NCI-H748 (cell line): ENCODE measurements around the gene TNXB.
A peak's percentile ranks its signal among the peaks of the same experiment; 100 is the strongest.
"Not testable (repeated sequence)": the region's sequence is repeated elsewhere in the genome, so short reads cannot be mapped to it uniquely, and the experiment has no call there.

Experiments
- DNase-seq: peaks from one replicate; lab custom pipeline; 2025; ENCODE audit not compliant: unreplicated experiment; lab: John Stamatoyannopoulos, UW

The TNXB gene

GRCh38 chr6:32109114-32109764, at the start of gene TNXB:
Gene TNXB, minus strand, starts transcription at chr6:32109338. Its CDS starts 11,140 bp downstream, at chr6:32098198.
- no peak for DNase-seq

- DNase-seq = no peak
Measured at GRCh38 chr6:32158052-32158451, 48.9 kb upstream of the TNXB start.

DNA sequence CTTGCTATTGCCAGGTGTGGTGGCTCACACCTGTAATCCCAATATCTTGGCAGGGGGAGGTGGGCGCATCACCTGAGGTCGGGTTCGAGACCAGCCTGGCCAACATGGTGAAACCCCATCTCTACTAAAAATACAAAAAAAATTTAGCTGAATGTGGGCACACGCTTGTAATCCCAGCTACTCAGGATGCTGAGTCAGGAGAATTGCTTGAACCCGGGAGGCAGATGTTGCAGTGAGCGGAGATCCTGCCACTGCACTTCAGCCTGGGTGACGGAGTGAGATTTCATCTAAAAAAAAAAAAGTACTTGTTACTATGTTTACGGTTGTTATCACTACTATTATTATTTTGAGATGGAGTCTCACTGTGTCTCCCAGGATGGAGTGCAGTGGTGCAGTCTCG, 47.8 kb upstream of the TNXB start:
- DNase-seq = no peak

GRCh38 chr6:32154514-32155161, 45.5 kb upstream of the TNXB start:
- peak; percentile 88 for DNase-seq

- peak; percentile 96 for DNase-seq
Measured at GRCh38 chr6:32153564-32154513, 44.7 kb upstream of the TNXB start, which contains the start of gene PPT2. Gene PPT2, plus strand, starts transcription at chr6:32154141. Its CDS starts 454 bp downstream, at chr6:32154595.

- no peak for DNase-seq
Measured at GRCh38 chr6:32152769-32153563, 43.8 kb upstream of the TNXB start.

DNA sequence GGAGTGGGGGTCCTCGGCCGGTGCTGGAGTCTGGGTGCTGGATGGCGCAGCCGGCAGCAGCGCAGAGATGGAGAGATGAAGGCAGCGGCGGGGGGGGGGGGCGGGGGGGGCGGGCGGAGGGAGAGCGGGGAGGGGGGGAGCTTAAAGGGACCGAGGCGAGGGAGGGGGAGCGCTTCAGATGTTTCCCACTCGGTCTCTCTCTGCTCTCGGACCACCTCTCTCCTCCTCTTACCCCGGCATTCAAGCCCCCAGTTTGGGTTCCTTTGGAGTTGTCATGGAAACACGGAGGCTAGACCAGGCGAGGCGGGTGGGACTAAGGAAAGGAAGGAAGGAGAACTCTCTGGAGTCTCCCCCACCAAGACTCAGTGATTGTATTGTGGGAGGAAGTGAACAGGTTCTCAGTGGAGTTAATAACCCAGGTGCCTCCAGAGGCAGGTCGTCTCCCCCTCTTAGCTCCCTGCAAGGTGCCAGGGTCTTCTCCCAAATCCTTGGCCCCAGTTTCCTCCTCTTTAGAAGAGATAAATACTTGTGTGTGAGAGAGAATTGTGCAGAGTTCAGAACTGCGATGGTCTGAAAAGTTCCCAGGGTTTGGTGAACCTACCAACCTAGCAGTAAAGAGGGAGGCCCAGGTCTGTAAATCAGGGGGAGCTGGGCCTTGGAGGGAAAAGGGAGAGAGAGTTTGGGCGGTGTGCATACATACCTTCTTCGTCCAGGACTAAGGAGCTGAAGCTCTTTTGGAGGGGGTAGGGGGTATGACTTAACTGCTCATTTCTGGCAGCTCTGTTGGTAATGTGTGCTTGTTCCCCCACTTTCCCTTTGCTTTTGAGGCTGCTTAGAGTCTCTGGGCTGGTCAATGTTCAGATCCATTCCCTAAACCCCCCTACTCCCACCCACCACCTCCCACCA, 43.0 kb upstream of the TNXB start, which contains the start of gene PRRT1:
Gene PRRT1 (minus strand): TSS at position 77 of the 906 bp plus-strand sequence. CDS start 112 bp downstream, outside the sequence.
- DNase-seq = peak; percentile 37

DNA sequence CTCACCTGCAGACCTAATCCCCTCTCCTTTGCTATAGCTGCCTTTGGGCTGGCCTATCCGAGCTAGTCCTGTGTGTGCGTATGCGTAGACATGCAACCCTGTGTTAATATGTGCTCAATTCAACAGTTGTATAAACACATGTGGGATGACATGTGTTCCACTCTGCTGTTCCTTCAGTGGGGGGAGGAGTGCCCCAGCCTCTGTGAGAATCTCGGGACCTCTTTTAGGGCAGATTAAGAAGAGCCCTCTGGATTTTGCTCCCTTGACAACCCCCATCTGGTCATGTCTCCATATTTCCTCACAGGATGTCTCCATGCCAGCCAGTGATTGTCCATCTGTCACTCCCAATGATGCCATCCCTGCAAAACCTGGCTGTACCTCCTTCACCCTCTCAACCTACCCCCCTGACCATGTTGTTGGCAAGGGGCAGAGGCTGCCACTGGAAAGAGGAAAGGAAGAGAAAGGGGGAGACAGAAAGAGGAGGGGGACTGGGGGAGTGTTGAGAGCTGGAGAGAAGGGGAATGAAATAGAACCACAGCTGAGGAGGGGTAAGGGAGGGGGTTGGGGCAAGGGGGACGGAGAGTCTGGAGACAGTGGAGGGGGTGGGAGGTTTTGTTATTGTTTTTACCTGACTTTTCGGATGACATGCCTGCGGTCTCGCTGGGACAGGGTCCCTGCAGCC, 42.2 kb upstream of the TNXB start:
- no peak for DNase-seq

- no peak for DNase-seq
Measured at GRCh38 chr6:32149932-32150870, 41.1 kb upstream of the TNXB start.

DNA sequence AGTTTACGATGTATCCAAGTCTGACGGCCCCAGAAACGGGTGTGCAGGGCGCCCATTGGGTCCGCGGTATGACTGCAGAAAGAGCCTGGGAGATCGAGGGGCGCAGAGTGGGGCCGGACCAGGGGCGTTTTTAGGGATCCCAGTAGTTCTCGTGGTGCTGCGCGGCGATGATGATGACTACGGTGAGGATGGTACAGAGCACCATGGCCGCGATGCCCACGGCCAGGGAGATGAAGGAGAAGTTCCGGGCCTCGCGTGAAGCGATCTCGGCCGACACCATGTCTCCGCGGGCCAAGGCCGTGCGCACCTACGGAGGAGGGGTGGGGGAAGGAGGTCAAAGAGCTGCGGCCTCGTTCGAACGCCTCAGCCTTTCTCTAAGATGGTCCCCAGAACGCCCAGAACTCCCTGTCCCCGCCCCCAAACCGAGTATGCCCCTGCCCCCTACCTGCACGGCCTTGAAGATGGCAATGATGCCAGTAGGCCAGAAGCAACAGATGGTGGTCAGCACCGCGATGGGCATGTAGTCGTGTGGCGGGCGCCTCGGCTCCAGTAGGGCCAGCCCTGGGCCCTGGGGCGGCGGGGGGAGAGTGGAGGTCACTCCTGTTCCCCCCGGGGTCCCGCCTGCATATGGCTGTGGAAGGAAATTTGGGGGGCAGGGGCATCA, 40.1 kb upstream of the TNXB start:
- no peak for DNase-seq

GRCh38 chr6:32148289-32149091, 39.4 kb upstream of the TNXB start:
- no peak for DNase-seq

- DNase-seq = no peak
Measured at GRCh38 chr6:32147401-32148132, 38.4 kb upstream of the TNXB start.

DNA sequence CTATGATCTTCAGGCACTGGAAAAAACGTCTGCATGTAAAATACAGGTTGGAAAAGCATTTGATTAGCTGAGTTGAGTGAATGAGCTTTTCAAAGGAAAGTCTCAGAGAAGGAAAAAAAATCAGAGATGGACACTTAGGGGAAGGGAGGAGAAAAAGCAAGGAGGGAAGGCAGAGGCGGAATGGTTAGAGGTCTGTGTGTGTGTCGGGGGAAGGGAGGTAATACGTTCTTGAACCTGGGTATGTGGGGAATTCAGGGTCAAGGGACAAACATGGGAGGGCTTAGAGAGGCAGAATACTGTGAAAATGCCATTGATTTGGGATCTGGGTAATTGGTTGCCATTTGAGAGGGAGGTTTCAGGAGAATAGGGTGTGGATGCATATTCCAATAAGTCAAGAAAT, 37.5 kb upstream of the TNXB start:
- no peak for DNase-seq

DNA sequence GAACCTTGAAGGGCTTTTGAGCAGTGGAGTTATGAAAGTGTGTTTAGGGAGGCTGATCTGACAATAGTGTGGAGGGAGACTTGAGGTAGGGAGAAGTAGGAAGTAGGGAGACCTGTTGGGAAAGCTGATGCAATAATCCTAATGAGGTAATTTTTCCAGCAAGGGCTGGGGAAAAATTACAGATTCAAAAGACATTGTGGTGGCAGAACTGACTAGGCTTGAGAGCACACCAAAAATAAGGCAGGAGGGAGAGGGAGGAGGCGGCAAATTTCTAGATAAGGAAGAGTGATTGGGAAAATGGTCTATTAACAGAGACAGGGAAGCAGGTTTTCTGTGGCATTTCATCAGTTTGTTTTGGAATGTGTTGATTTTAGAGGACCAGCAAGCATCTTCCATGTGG, 37.1 kb upstream of the TNXB start:
- DNase-seq = no peak

GRCh38 chr6:32144238-32144637, 35.1 kb upstream of the TNXB start:
- DNase-seq = not testable (repeated sequence)
